Mucosa of descending colon (tissue), 3 donors: ENCODE data around the gene CRMP1. TPM values are rescaled to one million over a fixed set of nuclear protein-coding genes. Genes with fewer than 3 reads are reported as not detected.

ENCODE experiments used
- ATAC-seq: fragments of 200-7000 bp; cut with Tn5 transposase; one replicate; pipeline ENCODE4 v1.9.1; 2020; ENCODE audit warnings: mild to moderate bottlenecking, moderate library complexity
- DNase-seq, 3 donors: peaks; one replicate each; pipeline ENCODE4 v3.0.0-alpha.2; 2020
- H3K36me3 ChIP-seq: fragments of 200-600 bp; one replicate; pipeline ENCODE4 v1.8.0; 2021; ENCODE audit warnings: low read depth, mild to moderate bottlenecking
- H3K4me1 ChIP-seq: fragments of 200-600 bp; one replicate; pipeline ENCODE4 v1.8.0; 2021; ENCODE audit warnings: low read depth, mild to moderate bottlenecking
- H3K4me3 ChIP-seq: fragments of 200-600 bp; one replicate; pipeline ENCODE4 v1.8.0; 2021; ENCODE audit warnings: mild to moderate bottlenecking
- H3K9me3 ChIP-seq: fragments of 200-600 bp; one replicate; pipeline ENCODE4 v1.8.0; 2021; ENCODE audit warnings: mild to moderate bottlenecking
- intact Hi-C, 2 donors: fragments of 100-400 bp; cut with DNase I in 1 of 2; cut with micrococcal nuclease in 1 of 2; formaldehyde crosslinking; loops; one replicate each; pipeline versions ENCODE4 v1.11.0 to v1.11.1; 2022; cut with DNase I, micrococcal nuclease
- total RNA-seq, 3 donors: library from RNA; stranded (reverse); fragmentation: NEBNext Ultra II Directional in 2 of 3; extraction: Animal tissue kit (Norgen Biotek cat#: 25700) in 2 of 3; gene quantifications; one replicate each; pipeline versions ENCODE4 v1.2.1 to v1.2.4, GENCODE V29; 2021 to 2023
- TF ChIP-seq, protein P1 (sequence below): fragments of 200-600 bp; IDR thresholded peaks from one replicate; pipeline ENCODE4 v1.8.0; 2022; ENCODE audit warnings: antibody characterized with exemption, mild to moderate bottlenecking
- donor health status: DM: no; HTN: no; CAD: no; lungs with moderate emphysema.
- donor health status: DM: no; HTN: no; CAD: no.
- donor health status: DM: no; HTN: yes; CAD: no.

The CRMP1 gene
- total RNA-seq, 3 donors from 2014 or later: 0.58 to 4.4 (median 1.0) TPM

GRCh38 chr4:5927747-5928146, 34.9 kb upstream of the CRMP1 start:
- Histone ChIP-seq H3K36me3 (no peaks in the 10 kb centered on the region), H3K4me1 (no peaks in the 10 kb centered on the region), H3K9me3 (no peaks in the 10 kb centered on the region), H3K4me3 (no peak overlapping the region)
- no peak for ATAC-seq
- no peak for DNase-seq
- intact Hi-C loops: no loop called here
- TF ChIP-seq, protein P1, sequence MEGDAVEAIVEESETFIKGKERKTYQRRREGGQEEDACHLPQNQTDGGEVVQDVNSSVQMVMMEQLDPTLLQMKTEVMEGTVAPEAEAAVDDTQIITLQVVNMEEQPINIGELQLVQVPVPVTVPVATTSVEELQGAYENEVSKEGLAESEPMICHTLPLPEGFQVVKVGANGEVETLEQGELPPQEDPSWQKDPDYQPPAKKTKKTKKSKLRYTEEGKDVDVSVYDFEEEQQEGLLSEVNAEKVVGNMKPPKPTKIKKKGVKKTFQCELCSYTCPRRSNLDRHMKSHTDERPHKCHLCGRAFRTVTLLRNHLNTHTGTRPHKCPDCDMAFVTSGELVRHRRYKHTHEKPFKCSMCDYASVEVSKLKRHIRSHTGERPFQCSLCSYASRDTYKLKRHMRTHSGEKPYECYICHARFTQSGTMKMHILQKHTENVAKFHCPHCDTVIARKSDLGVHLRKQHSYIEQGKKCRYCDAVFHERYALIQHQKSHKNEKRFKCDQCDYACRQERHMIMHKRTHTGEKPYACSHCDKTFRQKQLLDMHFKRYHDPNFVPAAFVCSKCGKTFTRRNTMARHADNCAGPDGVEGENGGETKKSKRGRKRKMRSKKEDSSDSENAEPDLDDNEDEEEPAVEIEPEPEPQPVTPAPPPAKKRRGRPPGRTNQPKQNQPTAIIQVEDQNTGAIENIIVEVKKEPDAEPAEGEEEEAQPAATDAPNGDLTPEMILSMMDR: no peak

DNA sequence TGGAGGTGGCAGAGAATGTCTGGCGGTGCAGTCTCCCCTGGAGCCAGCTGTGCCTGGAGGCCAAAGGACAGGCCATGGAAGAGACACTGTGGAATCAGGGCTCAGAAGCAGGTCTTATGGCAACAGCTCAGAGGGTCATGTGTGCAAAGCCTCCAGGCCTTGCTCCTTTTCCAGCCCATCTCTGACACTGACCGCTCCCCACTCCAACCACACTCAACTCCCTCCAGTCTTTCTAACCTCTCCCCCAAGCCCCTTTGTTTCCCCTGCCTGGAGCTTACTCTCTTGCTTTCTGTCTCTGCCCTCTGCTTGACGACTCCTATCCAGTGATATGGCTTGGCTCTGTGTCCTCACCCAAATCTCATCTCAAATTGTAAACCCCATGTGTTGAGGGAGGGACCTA, 34.2 kb upstream of the CRMP1 start:
- intact Hi-C loops: no loop called here
- Histone ChIP-seq H3K4me1 (no peaks in the 10 kb centered on the region), H3K36me3 (no peaks in the 10 kb centered on the region), H3K9me3 (no peaks in the 10 kb centered on the region), H3K4me3 (no peak overlapping the region)
- no peak for DNase-seq
- TF ChIP-seq, protein P1: no peak
- no peak for ATAC-seq

DNA sequence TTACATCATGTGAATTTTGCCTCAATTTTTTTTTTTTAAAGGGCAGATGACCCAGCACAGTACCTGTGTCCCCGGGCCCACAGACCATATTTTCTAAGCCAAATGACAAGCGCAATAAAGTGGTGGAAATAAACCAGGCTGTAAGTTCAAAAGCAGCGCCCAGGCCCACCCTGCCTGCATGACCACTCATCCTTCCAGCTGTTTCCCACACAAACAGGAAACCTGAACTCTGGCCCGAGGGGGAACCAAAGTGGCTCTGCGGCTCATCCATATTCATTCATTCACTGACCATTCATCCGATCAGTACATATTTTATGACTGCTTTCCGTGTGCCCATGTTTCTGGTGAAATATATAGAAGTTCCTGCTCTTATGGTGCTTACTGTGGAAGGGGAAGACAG, 33.7 kb upstream of the CRMP1 start:
- intact Hi-C loops: no loop called here
- Histone ChIP-seq H3K4me3 (no peak overlapping the region), H3K9me3 (no peaks in the 10 kb centered on the region), H3K36me3 (no peaks in the 10 kb centered on the region), H3K4me1 (no peaks in the 10 kb centered on the region)
- DNase-seq (no peak), ATAC-seq (no peak)
- TF ChIP-seq, protein P1: no peak

- intact Hi-C loops: no loop called here
- ATAC-seq: no peak
Observed at GRCh38 chr4:5925419-5926200, 32.7 kb upstream of the CRMP1 start.

GRCh38 chr4:5924461-5925125, 31.7 kb upstream of the CRMP1 start:
- Histone ChIP-seq H3K4me1 (no peaks in the 10 kb centered on the region), H3K4me3 (no peak overlapping the region), H3K9me3 (no peaks in the 10 kb centered on the region), H3K36me3 (no peaks in the 10 kb centered on the region)
- DNase-seq: no peak
- intact Hi-C loops: no loop called here
- TF ChIP-seq, protein P1: no peak
- no peak for ATAC-seq

More at GRCh38 chr4:5925419-5926200, 32.7 kb upstream of the CRMP1 start:
- H3K9me3 ChIP-seq: no peaks in the 10 kb centered on the region
- TF ChIP-seq, protein P1: no peak
- no peak overlapping the region for H3K4me3 ChIP-seq
- H3K4me1 ChIP-seq: no peaks in the 10 kb centered on the region
- H3K36me3 ChIP-seq: no peaks in the 10 kb centered on the region
- no peak for DNase-seq
